ENCODE measurements around the gene USP25.

- TF ChIP-seq POLR2AphosphoS5 (IDR thresholded peaks at IDR 0.05) (no peak), CTCF (IDR thresholded peaks at IDR 0.05) (no peak), POLR2A (IDR thresholded peaks at IDR 0.05) (no peak), EP300 (IDR thresholded peaks at IDR 0.05) (no peak)
Observed at GRCh38 chr21:15794277-15794912, 64.6 kb downstream of the USP25 start.
